ENCODE measurements around the gene DOCK9.

- TF ChIP-seq, protein P1, sequence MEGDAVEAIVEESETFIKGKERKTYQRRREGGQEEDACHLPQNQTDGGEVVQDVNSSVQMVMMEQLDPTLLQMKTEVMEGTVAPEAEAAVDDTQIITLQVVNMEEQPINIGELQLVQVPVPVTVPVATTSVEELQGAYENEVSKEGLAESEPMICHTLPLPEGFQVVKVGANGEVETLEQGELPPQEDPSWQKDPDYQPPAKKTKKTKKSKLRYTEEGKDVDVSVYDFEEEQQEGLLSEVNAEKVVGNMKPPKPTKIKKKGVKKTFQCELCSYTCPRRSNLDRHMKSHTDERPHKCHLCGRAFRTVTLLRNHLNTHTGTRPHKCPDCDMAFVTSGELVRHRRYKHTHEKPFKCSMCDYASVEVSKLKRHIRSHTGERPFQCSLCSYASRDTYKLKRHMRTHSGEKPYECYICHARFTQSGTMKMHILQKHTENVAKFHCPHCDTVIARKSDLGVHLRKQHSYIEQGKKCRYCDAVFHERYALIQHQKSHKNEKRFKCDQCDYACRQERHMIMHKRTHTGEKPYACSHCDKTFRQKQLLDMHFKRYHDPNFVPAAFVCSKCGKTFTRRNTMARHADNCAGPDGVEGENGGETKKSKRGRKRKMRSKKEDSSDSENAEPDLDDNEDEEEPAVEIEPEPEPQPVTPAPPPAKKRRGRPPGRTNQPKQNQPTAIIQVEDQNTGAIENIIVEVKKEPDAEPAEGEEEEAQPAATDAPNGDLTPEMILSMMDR (conservative IDR thresholded peaks at IDR 0.05 in 1 of 2, IDR thresholded peaks at IDR 0.05 in 1 of 2; ENCODE audit: extremely low read depth in 1 of 2, insufficient read depth in 1 of 2, low read depth in 1 of 2, low read length in 2 of 2), result no peak
- TF ChIP-seq EZH2 (IDR thresholded peaks at IDR 0.05; ENCODE audit: borderline replicate concordance, low read length), result no peak
These were observed 85.0 kb downstream of the DOCK9 start for GRCh38 chr13:98892821-98893220.

All from mammary epithelial cell (primary cell).